ENCODE measurements around the gene PLTP. TPM values are rescaled to one million over a fixed set of nuclear protein-coding genes. Genes with fewer than 3 reads are reported as not detected.
A peak's percentile ranks its signal among the peaks of the same experiment; 100 is the strongest.

Gene PLTP
- total and polyA plus RNA-seq, 2 of the 13 experiments (the other 11 are each of a cell fraction or from before 2014, with no cell fraction given) = 16.9 to 28.6 TPM

GRCh38 chr20:45880988-45881788, 30.8 kb downstream of the PLTP start, which contains the start of gene ZSWIM1 (continued):
- no peak for TF ChIP-seq HNF1A (IDR thresholded peaks at IDR 0.05; ENCODE audit: low read depth)
- peak; percentile 51 for TF ChIP-seq HNF1A (CRISPR knock-in tag; IDR thresholded peaks at IDR 0.05; ENCODE audit: borderline replicate concordance)
- TF ChIP-seq AHR (CRISPR knock-in tag; IDR thresholded peaks at IDR 0.05) = peak; percentile 79; the same call in 1 of the 2 replicates
- TF ChIP-seq SMYD3 (CRISPR knock-in tag; IDR thresholded peaks at IDR 0.05) = peak; percentile 85; the same call in 1 of the 2 replicates
- TF ChIP-seq ZNF782 (CRISPR knock-in tag; IDR thresholded peaks at IDR 0.05; ENCODE audit: borderline replicate concordance) = peak; percentile 82; the same call in 1 of the 2 replicates
- TF ChIP-seq SNAPC2 (CRISPR knock-in tag; IDR thresholded peaks at IDR 0.05) = peak; percentile 81
- peak; percentile 50; the same call in 1 of the 2 replicates for TF ChIP-seq ZNF143 (CRISPR knock-in tag; IDR thresholded peaks at IDR 0.05)
- TF ChIP-seq U2AF1 (optimal IDR thresholded peaks at IDR 0.05; ENCODE audit: low read depth, low read length) = no peak
- peak; percentile 89 for TF ChIP-seq RFXANK (CRISPR knock-in tag; IDR thresholded peaks at IDR 0.05)
- 0 out of 2 replicates have a peak, but pooled peaks have one; percentile 80 for TF ChIP-seq JUN (CRISPR knock-in tag; IDR thresholded peaks at IDR 0.05)
- TF ChIP-seq ZNF746 (CRISPR knock-in tag; IDR thresholded peaks at IDR 0.05) = no peak
- TF ChIP-seq SCMH1 (CRISPR knock-in tag; IDR thresholded peaks at IDR 0.05; ENCODE audit: borderline replicate concordance) = no peak
- peak; percentile 84; the same call in 1 of the 2 replicates for TF ChIP-seq ZBTB3 (CRISPR knock-in tag; IDR thresholded peaks at IDR 0.05; ENCODE audit: borderline replicate concordance, low read depth)
- TF ChIP-seq ZNF33B (CRISPR knock-in tag; IDR thresholded peaks at IDR 0.05) = peak; percentile 83; the same call in 1 of the 2 replicates
- TF ChIP-seq MEF2D (CRISPR knock-in tag; IDR thresholded peaks at IDR 0.05) = peak; percentile 73
- TF ChIP-seq MED13 (CRISPR knock-in tag; IDR thresholded peaks at IDR 0.05) = no peak
- peak; percentile 97 for TF ChIP-seq ZNF501 (CRISPR knock-in tag; IDR thresholded peaks at IDR 0.05)
- TF ChIP-seq ZNF766 (CRISPR knock-in tag; IDR thresholded peaks at IDR 0.05; ENCODE audit: borderline replicate concordance) = no peak; the same call in none of the 2 replicates
- peak; percentile 84 for TF ChIP-seq ZNF574 (CRISPR knock-in tag; IDR thresholded peaks at IDR 0.05)
- TF ChIP-seq ZNF740 (CRISPR knock-in tag; IDR thresholded peaks at IDR 0.05) = no peak
- TF ChIP-seq ELF1 (CRISPR knock-in tag; IDR thresholded peaks at IDR 0.05) = peak; percentile 76
- peak; percentile 28; the same call in 1 of the 2 replicates for TF ChIP-seq ZBTB20 (CRISPR knock-in tag; IDR thresholded peaks at IDR 0.05; ENCODE audit: borderline replicate concordance, low read depth)
- 0 out of 2 replicates have a peak, but pooled peaks have one; percentile 55 for TF ChIP-seq KLF12 (CRISPR knock-in tag; IDR thresholded peaks at IDR 0.05; ENCODE audit: borderline replicate concordance)

Data from HepG2 (cell line).